ENCODE results near the gene ZNF77.
"Not testable (repeated sequence)": the region's sequence is repeated elsewhere in the genome, so short reads cannot be mapped to it uniquely, and the experiment has no call there.

The ZNF77 gene

DNA sequence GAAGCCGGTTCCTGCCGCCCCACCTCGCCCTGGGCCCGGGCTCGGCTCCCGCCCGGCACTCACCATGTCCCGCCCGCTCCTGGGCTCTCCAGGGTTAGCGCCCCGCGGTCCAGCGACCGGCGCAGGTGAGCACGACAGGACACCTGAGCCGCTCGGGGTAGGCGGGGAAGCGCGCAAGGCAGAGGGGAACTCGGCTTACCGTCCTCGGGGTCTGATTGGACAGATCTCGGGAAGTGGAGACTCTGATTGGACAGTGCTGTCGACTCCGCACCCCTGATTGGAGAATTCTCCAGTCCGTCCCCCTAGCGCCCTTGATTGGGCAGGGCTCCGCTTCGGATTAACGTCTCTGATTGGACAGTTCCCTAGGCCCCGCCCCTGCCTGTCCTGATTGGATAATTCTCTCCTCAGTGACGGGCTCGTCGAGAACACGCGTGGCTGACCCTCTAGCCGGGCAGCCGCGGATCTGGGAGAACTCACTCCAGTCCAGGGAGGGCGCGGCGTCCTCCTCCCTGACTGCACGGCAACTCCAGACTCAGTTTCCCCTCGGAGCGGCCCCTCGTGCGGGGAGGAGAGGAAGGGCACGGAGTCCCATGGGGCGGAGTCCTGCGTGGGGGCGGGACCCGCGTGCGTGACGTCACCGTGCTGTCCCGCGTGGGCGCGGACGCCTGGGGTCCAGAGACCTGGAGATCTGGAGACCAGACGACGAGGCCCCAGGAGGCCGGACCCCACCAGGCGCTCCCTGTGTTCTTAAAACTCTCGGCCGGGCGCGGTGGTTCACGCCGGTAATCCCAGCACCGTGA lies at the start of gene ZNF77:
TSS of gene ZNF77 (minus strand) at position 197 of the 800 bp plus-strand sequence. CDS start at position 66, 131 bp downstream.
- H3K27ac ChIP-seq, result peak within 1 kb of the TSS; percentile 66
- no peaks in the 10 kb centered on the region for H3K27me3 ChIP-seq
- TF ChIP-seq, protein P1, sequence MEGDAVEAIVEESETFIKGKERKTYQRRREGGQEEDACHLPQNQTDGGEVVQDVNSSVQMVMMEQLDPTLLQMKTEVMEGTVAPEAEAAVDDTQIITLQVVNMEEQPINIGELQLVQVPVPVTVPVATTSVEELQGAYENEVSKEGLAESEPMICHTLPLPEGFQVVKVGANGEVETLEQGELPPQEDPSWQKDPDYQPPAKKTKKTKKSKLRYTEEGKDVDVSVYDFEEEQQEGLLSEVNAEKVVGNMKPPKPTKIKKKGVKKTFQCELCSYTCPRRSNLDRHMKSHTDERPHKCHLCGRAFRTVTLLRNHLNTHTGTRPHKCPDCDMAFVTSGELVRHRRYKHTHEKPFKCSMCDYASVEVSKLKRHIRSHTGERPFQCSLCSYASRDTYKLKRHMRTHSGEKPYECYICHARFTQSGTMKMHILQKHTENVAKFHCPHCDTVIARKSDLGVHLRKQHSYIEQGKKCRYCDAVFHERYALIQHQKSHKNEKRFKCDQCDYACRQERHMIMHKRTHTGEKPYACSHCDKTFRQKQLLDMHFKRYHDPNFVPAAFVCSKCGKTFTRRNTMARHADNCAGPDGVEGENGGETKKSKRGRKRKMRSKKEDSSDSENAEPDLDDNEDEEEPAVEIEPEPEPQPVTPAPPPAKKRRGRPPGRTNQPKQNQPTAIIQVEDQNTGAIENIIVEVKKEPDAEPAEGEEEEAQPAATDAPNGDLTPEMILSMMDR (IDR thresholded peaks at IDR 0.05), result peak; percentile 22
- H3K36me3 ChIP-seq, result no peaks in the 10 kb centered on the region
- H3K4me1 ChIP-seq (ENCODE audit: control insufficient read depth in 1 of 2, insufficient read depth in 1 of 2, low read depth in 1 of 2, low read length in 1 of 2), result peaks cover 33% of the 10 kb centered on the region in 2 experiments
- peaks cover 5% of the 10 kb centered on the region for H3K9me3 ChIP-seq
- peak within 1 kb of the TSS; percentile 73 to 88 for H3K4me3 ChIP-seq (ENCODE audit: low read depth in 1 of 2, low read length in 1 of 2)

DNA sequence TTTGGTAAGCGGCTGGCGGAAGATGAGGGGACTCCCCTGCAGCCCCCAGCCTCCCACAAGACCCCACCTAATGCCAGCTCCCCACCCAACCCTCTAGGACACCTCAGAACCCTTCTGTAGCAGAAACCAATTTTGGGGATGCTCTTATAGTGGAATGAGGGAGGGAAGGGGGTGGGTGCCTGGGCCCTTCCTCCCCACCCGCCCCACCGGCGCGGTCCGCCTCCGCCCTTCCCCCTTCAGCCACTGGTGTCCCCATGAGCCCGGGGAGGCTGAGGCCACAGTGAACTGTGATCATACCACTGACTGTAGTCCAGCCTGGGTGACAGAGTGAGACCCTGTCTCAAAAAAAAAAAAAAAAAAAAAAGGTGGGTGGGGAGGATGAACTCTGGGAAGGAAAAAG lies 48.8 kb upstream of the ZNF77 start:
- Histone ChIP-seq H3K4me3 (ENCODE audit: low read depth in 1 of 2, low read length in 1 of 2) (no peak overlapping the region), H3K27me3 (peaks cover 9% of the 10 kb centered on the region), H3K9me3 (no peaks in the 10 kb centered on the region), H3K4me1 (ENCODE audit: control insufficient read depth in 1 of 2, insufficient read depth in 1 of 2, low read depth in 1 of 2, low read length in 1 of 2) (no peaks in the 10 kb centered on the region), H3K36me3 (no peaks in the 10 kb centered on the region), H3K27ac (no peak overlapping the region)
- TF ChIP-seq, protein P1 (IDR thresholded peaks at IDR 0.05), result no peak

DNA sequence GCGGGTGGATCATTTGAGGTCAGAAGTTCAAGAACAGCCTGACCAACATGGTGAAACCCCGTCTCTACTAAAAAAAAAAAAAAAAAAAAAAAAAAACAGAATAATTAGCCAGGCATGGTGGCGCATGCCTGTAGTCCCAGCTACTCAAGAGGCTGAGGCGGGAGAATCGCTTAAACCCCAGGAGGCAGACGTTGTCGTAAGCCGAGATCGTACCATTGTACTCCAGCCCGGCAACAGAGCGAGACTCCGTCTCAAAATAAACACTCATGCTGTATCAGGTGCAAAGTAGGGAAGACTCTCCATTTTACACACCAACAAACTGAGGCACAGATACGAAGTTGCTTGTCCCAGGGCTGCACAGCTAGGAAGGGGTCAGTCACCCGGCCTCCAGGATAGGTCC lies 48.2 kb upstream of the ZNF77 start:
- peaks cover 12% of the 10 kb centered on the region for H3K27me3 ChIP-seq
- no peaks in the 10 kb centered on the region for H3K36me3 ChIP-seq
- TF ChIP-seq, protein P1 (IDR thresholded peaks at IDR 0.05), result no peak
- H3K9me3 ChIP-seq, result no peaks in the 10 kb centered on the region
- H3K27ac ChIP-seq, result no peak overlapping the region
- no peaks in the 10 kb centered on the region for H3K4me1 ChIP-seq (ENCODE audit: control insufficient read depth in 1 of 2, insufficient read depth in 1 of 2, low read depth in 1 of 2, low read length in 1 of 2)
- H3K4me3 ChIP-seq (ENCODE audit: low read depth in 1 of 2, low read length in 1 of 2), result no peak overlapping the region

DNA sequence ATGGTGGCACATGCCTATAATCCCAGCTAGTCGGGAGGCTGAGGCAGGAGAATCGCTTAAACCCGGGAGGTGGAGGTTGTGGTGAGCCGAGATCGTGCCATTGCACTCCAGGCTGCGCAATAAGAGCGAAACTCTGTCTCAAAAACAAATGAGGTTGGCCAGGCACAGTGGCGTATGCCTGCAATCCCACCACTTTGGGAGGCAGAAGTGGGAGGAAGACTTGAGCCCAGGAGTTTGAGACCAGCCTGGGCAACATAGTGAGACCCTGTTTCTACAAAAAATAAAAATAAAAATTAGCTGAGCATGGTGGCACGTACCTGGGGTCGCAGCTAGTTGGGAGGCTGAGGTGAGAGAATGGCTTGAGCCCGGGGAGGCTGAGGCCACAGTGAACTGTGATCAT lies 47.6 kb upstream of the ZNF77 start:
- not testable (repeated sequence) for H3K27ac ChIP-seq; H3K4me3 ChIP-seq (ENCODE audit: low read depth in 1 of 2, low read length in 1 of 2); H3K36me3 ChIP-seq; H3K4me1 ChIP-seq (ENCODE audit: control insufficient read depth in 1 of 2, insufficient read depth in 1 of 2, low read depth in 1 of 2, low read length in 1 of 2); H3K9me3 ChIP-seq
- peaks cover 18% of the 10 kb centered on the region for H3K27me3 ChIP-seq

DNA sequence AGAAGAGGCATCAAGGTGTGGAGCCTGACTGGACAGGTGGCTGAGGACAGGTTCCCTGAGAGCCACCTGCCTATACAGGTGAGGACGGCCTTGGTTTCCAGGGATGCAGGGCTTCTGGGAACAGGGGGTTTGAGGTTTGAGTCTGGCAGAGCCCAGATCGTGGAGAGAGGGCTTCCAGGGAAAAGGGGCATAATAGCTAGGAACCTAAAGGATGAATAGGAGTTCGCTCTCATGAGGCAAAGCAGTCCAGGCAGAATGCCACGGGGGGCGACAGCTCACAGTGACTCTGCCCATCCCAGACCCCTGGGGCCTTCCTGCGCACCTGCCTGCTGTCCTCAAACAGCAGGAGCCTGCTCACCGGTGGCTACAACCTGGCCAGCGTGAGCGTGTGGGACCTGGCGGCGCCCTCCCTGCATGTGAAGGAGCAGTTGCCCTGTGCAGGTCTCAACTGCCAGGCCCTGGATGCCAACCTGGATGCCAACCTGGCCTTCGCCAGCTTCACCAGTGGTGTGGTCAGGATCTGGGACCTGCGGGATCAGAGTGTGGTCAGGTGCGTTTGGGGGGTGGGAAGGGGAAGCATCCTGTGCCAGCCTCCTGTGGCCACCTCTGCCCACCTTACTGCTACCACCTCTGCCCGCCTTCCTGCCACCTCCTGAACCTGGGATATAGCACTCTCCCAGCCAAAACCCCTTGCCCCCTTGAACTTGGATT lies 44.6 kb upstream of the ZNF77 start:
- H3K4me3 ChIP-seq (ENCODE audit: low read depth in 1 of 2, low read length in 1 of 2), result no peak overlapping the region
- no peaks in the 10 kb centered on the region for H3K9me3 ChIP-seq
- TF ChIP-seq, protein P1 (IDR thresholded peaks at IDR 0.05), result no peak
- H3K4me1 ChIP-seq (ENCODE audit: control insufficient read depth in 1 of 2, insufficient read depth in 1 of 2, low read depth in 1 of 2, low read length in 1 of 2), result no peaks in the 10 kb centered on the region
- peaks cover 41% of the 10 kb centered on the region for H3K27me3 ChIP-seq
- no peaks in the 10 kb centered on the region for H3K36me3 ChIP-seq
- no peak overlapping the region for H3K27ac ChIP-seq

DNA sequence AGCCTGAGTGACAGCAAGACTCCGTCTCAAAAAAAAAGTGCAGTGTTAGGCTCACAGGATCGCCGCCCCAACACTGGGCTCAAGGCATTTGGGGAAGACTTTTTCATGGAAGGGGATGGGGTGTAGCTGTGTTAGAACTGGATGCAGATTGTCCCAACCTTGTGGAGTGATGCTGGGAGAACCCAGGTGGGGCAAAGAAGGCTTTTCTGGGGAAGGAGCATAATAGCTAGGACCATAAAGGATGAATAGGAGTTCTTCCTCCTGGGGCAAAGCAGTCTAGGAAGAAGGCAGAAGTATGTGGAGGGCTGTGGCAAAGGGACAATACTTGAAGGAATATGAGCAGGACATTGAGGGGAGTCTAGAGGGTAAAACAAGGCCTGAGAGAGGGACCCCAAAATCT lies 43.8 kb upstream of the ZNF77 start:
- Histone ChIP-seq H3K9me3 (no peaks in the 10 kb centered on the region), H3K27ac (no peak overlapping the region), H3K4me1 (ENCODE audit: control insufficient read depth in 1 of 2, insufficient read depth in 1 of 2, low read depth in 1 of 2, low read length in 1 of 2) (no peaks in the 10 kb centered on the region), H3K36me3 (no peaks in the 10 kb centered on the region), H3K4me3 (ENCODE audit: low read depth in 1 of 2, low read length in 1 of 2) (no peak overlapping the region), H3K27me3 (peaks cover 49% of the 10 kb centered on the region)
- TF ChIP-seq, protein P1 (IDR thresholded peaks at IDR 0.05), result no peak
